MM.1S (cell line): Measurements from ENCODE around the gene EIF4EBP2.

Experiments
- DNase-seq: peaks from one replicate; pipeline ENCODE4 v3.0.0-alpha.2; 2015
- H2AFZ ChIP-seq: fragments of 300-600 bp; sonication (generic); 2 replicates; pipeline ENCODE4 v1.6.0; 2016; ENCODE audit warnings: antibody characterized with exemption, low read length
- H3F3A ChIP-seq: fragments of 300-600 bp; sonication (generic); 2 replicates; pipeline ENCODE4 v1.6.1; 2016; ENCODE audit warnings: mild to moderate bottlenecking, antibody characterized with exemption, low read length, moderate library complexity, mixed read lengths; ENCODE audit not compliant: insufficient read depth
- H3K27ac ChIP-seq: fragments of 300-600 bp; sonication (generic); 2 replicates; pipeline ENCODE4 v1.5.1; 2016; ENCODE audit warnings: mild to moderate bottlenecking, low read length
- H3K27me3 ChIP-seq: fragments of 300-600 bp; sonication (generic); replicated peaks from 2 replicates; pipeline ENCODE4 v1.6.0; 2016; ENCODE audit warnings: low read length; ENCODE audit not compliant: insufficient read depth
- H3K36me3 ChIP-seq: fragments of 300-600 bp; sonication (generic); replicated peaks from 2 replicates; pipeline ENCODE4 v1.6.1; 2016; ENCODE audit warnings: mild to moderate bottlenecking, low read length, mixed read lengths; ENCODE audit not compliant: insufficient read depth
- H3K4me1 ChIP-seq: fragments of 300-600 bp; sonication (generic); 2 replicates; pipeline ENCODE4 v1.6.1; 2016; ENCODE audit warnings: low read length, mixed read lengths
- H3K4me2 ChIP-seq: fragments of 300-600 bp; sonication (generic); 2 replicates; pipeline ENCODE4 v1.6.0; 2016; ENCODE audit warnings: low read depth, low read length
- H3K4me3 ChIP-seq: fragments of 300-600 bp; sonication (generic); 2 replicates; pipeline ENCODE4 v1.5.1; 2016; ENCODE audit warnings: low read length, mixed read lengths
- H3K79me2 ChIP-seq: fragments of 300-600 bp; sonication (generic); 2 replicates; pipeline ENCODE4 v1.6.1; 2016; ENCODE audit warnings: mixed run types, low read length, mixed read lengths
- H3K9ac ChIP-seq: fragments of 300-600 bp; sonication (generic); 2 replicates; pipeline ENCODE4 v1.6.1; 2016; ENCODE audit warnings: low read length, mixed read lengths
- H3K9me2 ChIP-seq: fragments of 300-600 bp; sonication (generic); replicated peaks from 2 replicates; pipeline ENCODE4 v1.6.1; 2016; ENCODE audit warnings: mild to moderate bottlenecking, low read length, mixed read lengths; ENCODE audit not compliant: insufficient read depth
- H3K9me3 ChIP-seq: fragments of 300-600 bp; sonication (generic); replicated peaks from 2 replicates; pipeline ENCODE4 v1.6.1; 2016; ENCODE audit warnings: mild to moderate bottlenecking, low read length, mixed read lengths; ENCODE audit not compliant: insufficient read depth
- H4K20me1 ChIP-seq: fragments of 300-600 bp; sonication (generic); 2 replicates; pipeline ENCODE4 v1.6.1; 2016; ENCODE audit warnings: mild to moderate bottlenecking, low read length, moderate library complexity, mixed read lengths; ENCODE audit not compliant: insufficient read depth
- CTCF ChIP-seq: fragments of 300-600 bp; sonication (generic); IDR thresholded peaks from 2 replicates; pipeline ENCODE4 v1.5.1; 2016; ENCODE audit warnings: antibody characterized with exemption, low read length, mixed read lengths
- EZH2 ChIP-seq: fragments of 300-600 bp; sonication (generic); optimal IDR thresholded peaks from 2 replicates; pipeline ENCODE3; 2017; ENCODE audit warnings: low read depth, mild to moderate bottlenecking, antibody characterized with exemption, low read length, mixed read lengths
- EZH2phosphoT487 ChIP-seq: fragments of 300-600 bp; sonication (generic); IDR thresholded peaks from 2 replicates; pipeline ENCODE4 v1.6.1; 2018; ENCODE audit warnings: antibody characterized with exemption, low read length

EIF4EBP2 gene

GRCh38 chr10:70465278-70465677, 61.3 kb downstream of the EIF4EBP2 start:
- H3K9me2 ChIP-seq, result no peaks in the 10 kb centered on the region
- H3K9ac ChIP-seq, result no peak overlapping the region
- H3K27ac ChIP-seq, result no peak overlapping the region
- DNase-seq, result no peak
- H3K79me2 ChIP-seq, result no peaks in the 10 kb centered on the region
- no peak for TF ChIP-seq EZH2
- TF ChIP-seq EZH2phosphoT487, result no peak
- TF ChIP-seq CTCF, result no peak
- peaks cover 3% of the 10 kb centered on the region; the same call in 1 of the 2 replicates for H3K4me1 ChIP-seq
- H3K27me3 ChIP-seq, result no peaks in the 10 kb centered on the region
- H4K20me1 ChIP-seq, result no peaks in the 10 kb centered on the region
- no peak overlapping the region for H3K4me3 ChIP-seq
- no peak overlapping the region for H2AFZ ChIP-seq
- no peaks in the 10 kb centered on the region for H3F3A ChIP-seq
- no peak overlapping the region for H3K4me2 ChIP-seq
- H3K36me3 ChIP-seq, result no peaks in the 10 kb centered on the region
- no peaks in the 10 kb centered on the region for H3K9me3 ChIP-seq

DNA sequence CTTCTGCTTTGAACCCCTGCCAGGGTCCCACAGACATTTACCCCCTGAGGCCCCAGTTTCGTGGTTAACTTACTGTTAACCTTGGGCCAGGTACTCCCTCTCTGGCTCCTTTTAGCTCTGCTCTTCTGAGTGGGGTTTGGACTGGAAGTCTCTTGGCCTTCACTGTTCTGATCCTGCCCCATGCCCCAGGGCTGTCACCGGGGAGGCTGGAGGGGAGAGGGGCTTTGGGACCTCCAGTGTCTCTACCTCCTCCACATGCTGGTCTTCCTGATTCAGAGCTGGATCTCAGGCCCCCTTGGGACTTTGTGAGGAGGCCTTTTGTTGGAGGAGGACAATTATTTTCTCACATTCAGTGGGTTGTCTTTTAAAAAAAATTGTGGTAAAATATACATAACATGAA, 61.9 kb downstream of the EIF4EBP2 start:
- no peaks in the 10 kb centered on the region for H4K20me1 ChIP-seq
- H3K9ac ChIP-seq, result no peak overlapping the region
- no peaks in the 10 kb centered on the region for H3K79me2 ChIP-seq
- no peaks in the 10 kb centered on the region for H3K9me3 ChIP-seq
- TF ChIP-seq EZH2phosphoT487, result no peak
- H3K4me2 ChIP-seq, result no peak overlapping the region
- no peaks in the 10 kb centered on the region for H3K9me2 ChIP-seq
- no peak overlapping the region for H2AFZ ChIP-seq
- H3K27me3 ChIP-seq, result no peaks in the 10 kb centered on the region
- H3K27ac ChIP-seq, result no peak overlapping the region
- no peak overlapping the region for H3K4me3 ChIP-seq
- H3K36me3 ChIP-seq, result no peaks in the 10 kb centered on the region
- DNase-seq, result no peak
- peaks cover 3% of the 10 kb centered on the region; the same call in 1 of the 2 replicates for H3K4me1 ChIP-seq
- no peaks in the 10 kb centered on the region for H3F3A ChIP-seq

DNA sequence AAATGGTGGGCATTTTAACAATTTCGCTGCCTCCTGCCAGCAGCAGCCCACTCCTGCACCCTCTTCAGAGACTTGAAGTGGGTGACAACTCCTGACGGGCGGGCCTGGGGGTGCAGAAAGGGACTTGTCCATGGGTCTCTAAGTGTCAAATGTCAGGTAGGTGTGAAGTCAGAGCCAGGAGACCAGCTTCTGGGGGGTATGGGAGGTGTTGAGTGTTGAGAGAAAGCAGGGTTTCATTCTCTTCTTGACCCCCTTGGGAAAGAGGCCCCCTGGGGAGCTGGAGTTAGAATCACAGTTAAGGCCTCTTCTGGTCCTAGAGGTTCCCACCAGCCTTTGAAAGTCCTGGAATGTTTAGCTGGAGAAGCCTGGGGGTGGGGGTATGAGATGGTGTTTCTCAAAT, 63.0 kb downstream of the EIF4EBP2 start:
- Histone ChIP-seq H3F3A (no peaks in the 10 kb centered on the region), H3K4me3 (no peak overlapping the region), H3K9ac (no peak overlapping the region), H2AFZ (no peak overlapping the region), H3K9me2 (no peaks in the 10 kb centered on the region), H3K36me3 (no peaks in the 10 kb centered on the region), H4K20me1 (no peaks in the 10 kb centered on the region), H3K9me3 (no peaks in the 10 kb centered on the region), H3K79me2 (no peaks in the 10 kb centered on the region), H3K27me3 (no peaks in the 10 kb centered on the region), H3K4me1 (no peaks in the 10 kb centered on the region), H3K4me2 (no peak overlapping the region), H3K27ac (no peak overlapping the region)
- no peak for TF ChIP-seq EZH2phosphoT487
- no peak for TF ChIP-seq EZH2
- TF ChIP-seq CTCF, result no peak
- DNase-seq, result no peak

DNA sequence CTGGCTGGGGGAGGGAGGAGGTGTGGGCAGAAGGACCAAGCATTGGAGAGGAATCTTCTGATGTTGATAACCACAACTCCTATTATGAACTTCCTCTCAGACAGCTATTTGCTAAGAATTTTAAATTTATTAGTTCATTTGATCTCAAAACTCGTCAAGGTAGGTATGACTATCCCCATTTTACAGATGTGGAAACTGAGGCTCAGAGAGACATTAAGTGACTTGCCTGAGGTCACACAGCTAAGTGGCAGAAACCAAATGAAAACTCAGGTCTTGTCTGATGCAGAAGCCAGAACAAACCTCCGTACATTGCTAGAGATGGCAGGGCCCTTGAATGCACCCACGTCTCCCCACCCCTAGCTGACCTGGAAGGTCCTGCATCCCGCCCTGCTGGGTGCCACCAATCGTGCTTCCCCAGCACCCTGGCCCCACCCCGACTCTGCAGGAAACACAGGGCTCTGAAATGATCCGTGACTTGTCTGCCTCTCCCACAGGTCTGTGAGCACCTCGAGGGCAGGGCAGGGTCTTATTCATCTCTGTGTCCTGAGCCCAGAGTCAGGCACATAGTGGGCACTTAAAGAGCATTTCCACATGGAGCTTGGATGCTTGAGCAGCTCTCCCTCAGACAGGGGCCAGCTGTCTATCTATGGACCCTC, 69.0 kb downstream of the EIF4EBP2 start:
- H4K20me1 ChIP-seq, result no peaks in the 10 kb centered on the region
- H3K4me3 ChIP-seq, result no peak overlapping the region
- DNase-seq, result no peak
- no peaks in the 10 kb centered on the region for H3K36me3 ChIP-seq
- TF ChIP-seq EZH2phosphoT487 (no peak), EZH2 (no peak), CTCF (no peak)
- H3K9me3 ChIP-seq, result no peaks in the 10 kb centered on the region
- peaks cover 17% of the 10 kb centered on the region; the same call in 1 of the 2 replicates for H3F3A ChIP-seq
- H3K9ac ChIP-seq, result no peak overlapping the region
- H3K4me2 ChIP-seq, result no peak overlapping the region
- H3K27me3 ChIP-seq, result no peaks in the 10 kb centered on the region
- H3K79me2 ChIP-seq, result no peaks in the 10 kb centered on the region
- H3K9me2 ChIP-seq, result no peaks in the 10 kb centered on the region
- H2AFZ ChIP-seq, result no peak overlapping the region
- no peak overlapping the region for H3K27ac ChIP-seq
- peaks cover 15% of the 10 kb centered on the region for H3K4me1 ChIP-seq
